TTC549 (cell line): Measurements from ENCODE around the gene APOLD1.

Experiments used
- FAIRE-seq: peaks from 2 replicates; lab custom pipeline; 2012; peaks lifted over from hg19 to GRCh38; lab: Jason Lieb, UNC

APOLD1 gene

GRCh38 chr12:12839873-12840579 lies 54.6 kb downstream of the APOLD1 start:
- FAIRE-seq, result no peak

GRCh38 chr12:12840580-12840899 lies 55.1 kb downstream of the APOLD1 start:
- FAIRE-seq, result no peak
